ENCODE data around the gene TXLNA. TPM values are rescaled to one million over a fixed set of nuclear protein-coding genes. Genes with fewer than 3 reads are reported as not detected.

The TXLNA gene
- total RNA-seq, 1 experiment from 2014 or later = 49.8 TPM

DNA sequence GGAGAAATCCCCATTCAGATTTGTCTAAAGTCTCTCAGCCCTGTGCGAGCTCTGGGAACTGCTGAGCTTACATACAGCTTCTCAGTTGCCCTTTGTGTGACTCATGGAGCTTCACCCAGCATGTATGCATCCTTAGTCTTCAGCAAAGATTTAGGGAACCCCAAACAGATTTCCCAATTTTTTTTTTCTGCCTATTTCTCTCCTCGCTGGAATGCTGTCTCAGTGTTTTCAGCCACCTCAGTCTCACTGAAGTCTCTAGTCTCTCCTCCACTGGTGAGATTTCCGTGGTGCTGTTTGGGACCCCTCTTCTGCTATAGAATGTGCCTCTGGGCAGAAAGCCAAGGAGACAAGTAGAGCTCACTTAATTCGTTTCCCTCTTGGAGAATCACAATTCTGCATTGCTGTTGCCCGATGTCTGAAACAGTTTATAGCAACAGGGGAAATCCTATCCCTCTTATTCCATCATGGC is 28.1 kb upstream of the TXLNA start:
- Mint-ChIP-seq H3K4me1 (peaks cover 3% of the 10 kb centered on the region; the same call in 1 of the 2 replicates), H3K4me3 (no peak overlapping the region), H3K27me3 (ENCODE audit: low read depth) (no peaks in the 10 kb centered on the region), H3K27ac (peak overlapping the region; percentile 82), H3K36me3 (peaks cover 8% of the 10 kb centered on the region), H3K9me3 (no peaks in the 10 kb centered on the region)
- no peak for ATAC-seq
- CTCF ChIA-PET = interaction anchor here (0.5 to 2.6 kb wide), 2 partner anchors 24 to 129 kb away, joined by 3 to 7 read pairs; no protein-coding TSS in a partner anchor
- TF ChIP-seq, protein P1, sequence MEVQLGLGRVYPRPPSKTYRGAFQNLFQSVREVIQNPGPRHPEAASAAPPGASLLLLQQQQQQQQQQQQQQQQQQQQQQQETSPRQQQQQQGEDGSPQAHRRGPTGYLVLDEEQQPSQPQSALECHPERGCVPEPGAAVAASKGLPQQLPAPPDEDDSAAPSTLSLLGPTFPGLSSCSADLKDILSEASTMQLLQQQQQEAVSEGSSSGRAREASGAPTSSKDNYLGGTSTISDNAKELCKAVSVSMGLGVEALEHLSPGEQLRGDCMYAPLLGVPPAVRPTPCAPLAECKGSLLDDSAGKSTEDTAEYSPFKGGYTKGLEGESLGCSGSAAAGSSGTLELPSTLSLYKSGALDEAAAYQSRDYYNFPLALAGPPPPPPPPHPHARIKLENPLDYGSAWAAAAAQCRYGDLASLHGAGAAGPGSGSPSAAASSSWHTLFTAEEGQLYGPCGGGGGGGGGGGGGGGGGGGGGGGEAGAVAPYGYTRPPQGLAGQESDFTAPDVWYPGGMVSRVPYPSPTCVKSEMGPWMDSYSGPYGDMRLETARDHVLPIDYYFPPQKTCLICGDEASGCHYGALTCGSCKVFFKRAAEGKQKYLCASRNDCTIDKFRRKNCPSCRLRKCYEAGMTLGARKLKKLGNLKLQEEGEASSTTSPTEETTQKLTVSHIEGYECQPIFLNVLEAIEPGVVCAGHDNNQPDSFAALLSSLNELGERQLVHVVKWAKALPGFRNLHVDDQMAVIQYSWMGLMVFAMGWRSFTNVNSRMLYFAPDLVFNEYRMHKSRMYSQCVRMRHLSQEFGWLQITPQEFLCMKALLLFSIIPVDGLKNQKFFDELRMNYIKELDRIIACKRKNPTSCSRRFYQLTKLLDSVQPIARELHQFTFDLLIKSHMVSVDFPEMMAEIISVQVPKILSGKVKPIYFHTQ (CRISPR knock-in tag; IDR thresholded peaks at IDR 0.05) = no peak
- TF ChIP-seq ETV6 (CRISPR knock-in tag; IDR thresholded peaks at IDR 0.05) = no peak
- TF ChIP-seq ZNF121 (CRISPR knock-in tag; IDR thresholded peaks at IDR 0.05) = no peak
- TF ChIP-seq ZNF416 (CRISPR knock-in tag; IDR thresholded peaks at IDR 0.05) = no peak
- TF ChIP-seq GABPB1 (CRISPR knock-in tag; IDR thresholded peaks at IDR 0.05) = no peak
- TF ChIP-seq, protein P2, sequence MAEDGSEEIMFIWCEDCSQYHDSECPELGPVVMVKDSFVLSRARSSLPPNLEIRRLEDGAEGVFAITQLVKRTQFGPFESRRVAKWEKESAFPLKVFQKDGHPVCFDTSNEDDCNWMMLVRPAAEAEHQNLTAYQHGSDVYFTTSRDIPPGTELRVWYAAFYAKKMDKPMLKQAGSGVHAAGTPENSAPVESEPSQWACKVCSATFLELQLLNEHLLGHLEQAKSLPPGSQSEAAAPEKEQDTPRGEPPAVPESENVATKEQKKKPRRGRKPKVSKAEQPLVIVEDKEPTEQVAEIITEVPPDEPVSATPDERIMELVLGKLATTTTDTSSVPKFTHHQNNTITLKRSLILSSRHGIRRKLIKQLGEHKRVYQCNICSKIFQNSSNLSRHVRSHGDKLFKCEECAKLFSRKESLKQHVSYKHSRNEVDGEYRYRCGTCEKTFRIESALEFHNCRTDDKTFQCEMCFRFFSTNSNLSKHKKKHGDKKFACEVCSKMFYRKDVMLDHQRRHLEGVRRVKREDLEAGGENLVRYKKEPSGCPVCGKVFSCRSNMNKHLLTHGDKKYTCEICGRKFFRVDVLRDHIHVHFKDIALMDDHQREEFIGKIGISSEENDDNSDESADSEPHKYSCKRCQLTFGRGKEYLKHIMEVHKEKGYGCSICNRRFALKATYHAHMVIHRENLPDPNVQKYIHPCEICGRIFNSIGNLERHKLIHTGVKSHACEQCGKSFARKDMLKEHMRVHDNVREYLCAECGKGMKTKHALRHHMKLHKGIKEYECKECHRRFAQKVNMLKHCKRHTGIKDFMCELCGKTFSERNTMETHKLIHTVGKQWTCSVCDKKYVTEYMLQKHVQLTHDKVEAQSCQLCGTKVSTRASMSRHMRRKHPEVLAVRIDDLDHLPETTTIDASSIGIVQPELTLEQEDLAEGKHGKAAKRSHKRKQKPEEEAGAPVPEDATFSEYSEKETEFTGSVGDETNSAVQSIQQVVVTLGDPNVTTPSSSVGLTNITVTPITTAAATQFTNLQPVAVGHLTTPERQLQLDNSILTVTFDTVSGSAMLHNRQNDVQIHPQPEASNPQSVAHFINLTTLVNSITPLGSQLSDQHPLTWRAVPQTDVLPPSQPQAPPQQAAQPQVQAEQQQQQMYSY (CRISPR knock-in tag; IDR thresholded peaks at IDR 0.05) = no peak
- POLR2A ChIA-PET = no interaction called here
- DNase-seq (ENCODE audit: low spot score) = no peak

DNA sequence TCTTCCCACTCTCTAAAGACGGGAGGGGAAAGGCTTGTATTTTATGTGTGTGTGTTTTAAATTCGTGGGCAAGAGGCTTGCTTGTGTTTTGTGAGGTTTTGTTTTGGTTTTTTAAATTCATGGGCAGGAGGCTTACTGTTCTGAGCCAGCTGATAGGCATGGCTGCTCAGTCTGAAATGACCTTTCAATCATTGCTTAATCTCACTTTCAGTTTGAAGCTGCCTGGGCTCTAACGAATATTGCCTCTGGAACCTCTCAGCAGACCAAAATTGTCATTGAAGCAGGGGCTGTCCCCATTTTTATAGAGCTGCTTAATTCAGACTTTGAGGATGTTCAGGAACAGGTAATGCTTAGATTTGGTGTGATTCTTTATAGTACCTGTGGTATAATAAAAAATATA is 20.3 kb upstream of the TXLNA start:
- H3K9me3 Mint-ChIP-seq = no peaks in the 10 kb centered on the region
- ATAC-seq (no peak), DNase-seq (ENCODE audit: low spot score) (no peak)
- POLR2A ChIA-PET = no interaction called here
- H3K36me3 Mint-ChIP-seq = peaks cover 66% of the 10 kb centered on the region
- H3K4me3 Mint-ChIP-seq = no peak overlapping the region
- H3K4me1 Mint-ChIP-seq = no peaks in the 10 kb centered on the region
- CTCF ChIA-PET = no interaction called here
- no peaks in the 10 kb centered on the region for H3K27me3 Mint-ChIP-seq (ENCODE audit: low read depth)
- H3K27ac Mint-ChIP-seq = no peak overlapping the region
- no peak for TF ChIP-seq ETV6 (CRISPR knock-in tag; IDR thresholded peaks at IDR 0.05)
- no peak for TF ChIP-seq EMX1 (CRISPR knock-in tag; IDR thresholded peaks at IDR 0.05)
- TF ChIP-seq TP53 (CRISPR knock-in tag; IDR thresholded peaks at IDR 0.05) = no peak
- no peak for TF ChIP-seq OVOL2 (CRISPR knock-in tag; IDR thresholded peaks at IDR 0.05; ENCODE audit: borderline replicate concordance)
- TF ChIP-seq, protein P2 (CRISPR knock-in tag; IDR thresholded peaks at IDR 0.05) = no peak
- TF ChIP-seq NFE2L1 (CRISPR knock-in tag; IDR thresholded peaks at IDR 0.05) = no peak
- TF ChIP-seq, protein P3, sequence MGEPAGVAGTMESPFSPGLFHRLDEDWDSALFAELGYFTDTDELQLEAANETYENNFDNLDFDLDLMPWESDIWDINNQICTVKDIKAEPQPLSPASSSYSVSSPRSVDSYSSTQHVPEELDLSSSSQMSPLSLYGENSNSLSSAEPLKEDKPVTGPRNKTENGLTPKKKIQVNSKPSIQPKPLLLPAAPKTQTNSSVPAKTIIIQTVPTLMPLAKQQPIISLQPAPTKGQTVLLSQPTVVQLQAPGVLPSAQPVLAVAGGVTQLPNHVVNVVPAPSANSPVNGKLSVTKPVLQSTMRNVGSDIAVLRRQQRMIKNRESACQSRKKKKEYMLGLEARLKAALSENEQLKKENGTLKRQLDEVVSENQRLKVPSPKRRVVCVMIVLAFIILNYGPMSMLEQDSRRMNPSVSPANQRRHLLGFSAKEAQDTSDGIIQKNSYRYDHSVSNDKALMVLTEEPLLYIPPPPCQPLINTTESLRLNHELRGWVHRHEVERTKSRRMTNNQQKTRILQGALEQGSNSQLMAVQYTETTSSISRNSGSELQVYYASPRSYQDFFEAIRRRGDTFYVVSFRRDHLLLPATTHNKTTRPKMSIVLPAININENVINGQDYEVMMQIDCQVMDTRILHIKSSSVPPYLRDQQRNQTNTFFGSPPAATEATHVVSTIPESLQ (CRISPR knock-in tag; IDR thresholded peaks at IDR 0.05) = no peak
- TF ChIP-seq, protein P4, sequence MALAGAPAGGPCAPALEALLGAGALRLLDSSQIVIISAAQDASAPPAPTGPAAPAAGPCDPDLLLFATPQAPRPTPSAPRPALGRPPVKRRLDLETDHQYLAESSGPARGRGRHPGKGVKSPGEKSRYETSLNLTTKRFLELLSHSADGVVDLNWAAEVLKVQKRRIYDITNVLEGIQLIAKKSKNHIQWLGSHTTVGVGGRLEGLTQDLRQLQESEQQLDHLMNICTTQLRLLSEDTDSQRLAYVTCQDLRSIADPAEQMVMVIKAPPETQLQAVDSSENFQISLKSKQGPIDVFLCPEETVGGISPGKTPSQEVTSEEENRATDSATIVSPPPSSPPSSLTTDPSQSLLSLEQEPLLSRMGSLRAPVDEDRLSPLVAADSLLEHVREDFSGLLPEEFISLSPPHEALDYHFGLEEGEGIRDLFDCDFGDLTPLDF (CRISPR knock-in tag; IDR thresholded peaks at IDR 0.05) = no peak
- no peak for TF ChIP-seq NFYB (CRISPR knock-in tag; conservative IDR thresholded peaks at IDR 0.05; ENCODE audit: low read depth)
- TF ChIP-seq, protein P5, sequence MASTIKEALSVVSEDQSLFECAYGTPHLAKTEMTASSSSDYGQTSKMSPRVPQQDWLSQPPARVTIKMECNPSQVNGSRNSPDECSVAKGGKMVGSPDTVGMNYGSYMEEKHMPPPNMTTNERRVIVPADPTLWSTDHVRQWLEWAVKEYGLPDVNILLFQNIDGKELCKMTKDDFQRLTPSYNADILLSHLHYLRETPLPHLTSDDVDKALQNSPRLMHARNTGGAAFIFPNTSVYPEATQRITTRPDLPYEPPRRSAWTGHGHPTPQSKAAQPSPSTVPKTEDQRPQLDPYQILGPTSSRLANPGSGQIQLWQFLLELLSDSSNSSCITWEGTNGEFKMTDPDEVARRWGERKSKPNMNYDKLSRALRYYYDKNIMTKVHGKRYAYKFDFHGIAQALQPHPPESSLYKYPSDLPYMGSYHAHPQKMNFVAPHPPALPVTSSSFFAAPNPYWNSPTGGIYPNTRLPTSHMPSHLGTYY (CRISPR knock-in tag; IDR thresholded peaks at IDR 0.05) = no peak
- TF ChIP-seq CBFB (CRISPR knock-in tag; IDR thresholded peaks at IDR 0.05; ENCODE audit: low read depth) = no peak
- TF ChIP-seq, protein P6, sequence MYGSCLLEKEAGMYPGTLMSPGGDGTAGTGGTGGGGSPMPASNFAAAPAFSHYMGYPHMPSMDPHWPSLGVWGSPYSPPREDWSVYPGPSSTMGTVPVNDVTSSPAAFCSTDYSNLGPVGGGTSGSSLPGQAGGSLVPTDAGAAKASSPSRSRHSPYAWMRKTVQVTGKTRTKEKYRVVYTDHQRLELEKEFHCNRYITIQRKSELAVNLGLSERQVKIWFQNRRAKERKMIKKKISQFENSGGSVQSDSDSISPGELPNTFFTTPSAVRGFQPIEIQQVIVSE (CRISPR knock-in tag; IDR thresholded peaks at IDR 0.05; ENCODE audit: borderline replicate concordance) = no peak
- TF ChIP-seq IRF2 (CRISPR knock-in tag; IDR thresholded peaks at IDR 0.05; ENCODE audit: borderline replicate concordance, low read depth) = no peak
